Osteoblast (primary cell): ENCODE data around the gene GNG12. TPM values are rescaled to one million over a fixed set of nuclear protein-coding genes. Genes with fewer than 3 reads are reported as not detected.

ENCODE experiments used
- DNase-seq: peaks from one replicate; pipeline ENCODE4 v3.0.0; 2011; ENCODE audit warnings: low spot score, mixed read lengths; ENCODE audit not compliant: insufficient read length; ENCODE audit errors: missing footprints
- H2AFZ ChIP-seq: 2 replicates; pipeline ENCODE4 v1.6.0; 2011; ENCODE audit warnings: mild to moderate bottlenecking, low read length
- H3K27ac ChIP-seq: 2 replicates; pipeline ENCODE4 v1.5.1; 2011; ENCODE audit warnings: mild to moderate bottlenecking, low read depth, low read length, moderate library complexity
- H3K27me3 ChIP-seq: 2 replicates; pipeline ENCODE4 v1.6.0; 2012; ENCODE audit warnings: mild to moderate bottlenecking, control low read depth, inconsistent platforms, low read length, moderate library complexity; ENCODE audit not compliant: insufficient read depth
- H3K36me3 ChIP-seq: 2 replicates; pipeline ENCODE4 v1.5.1; 2011; ENCODE audit warnings: mild to moderate bottlenecking, low read length, control low read depth, moderate library complexity; ENCODE audit not compliant: insufficient read depth
- H3K4me1 ChIP-seq: 2 replicates; pipeline ENCODE4 v1.5.1; 2011; ENCODE audit warnings: mild to moderate bottlenecking, low read length, control low read depth, moderate library complexity; ENCODE audit not compliant: insufficient read depth
- H3K4me2 ChIP-seq: 2 replicates; pipeline ENCODE4 v1.6.0; 2011; ENCODE audit warnings: mild to moderate bottlenecking, low read length; ENCODE audit not compliant: insufficient read depth
- H3K4me3 ChIP-seq: fragments of 200-600 bp; sonication (generic); 3 replicates; pipeline ENCODE4 v1.5.1; 2012; ENCODE audit warnings: mild to moderate bottlenecking, low read length, inconsistent platforms; ENCODE audit not compliant: insufficient read depth
- H3K79me2 ChIP-seq: 2 replicates; pipeline ENCODE4 v1.6.0; 2012; ENCODE audit warnings: mild to moderate bottlenecking, low read length, control low read depth, inconsistent platforms; ENCODE audit not compliant: insufficient read depth
- H3K9me3 ChIP-seq: 2 replicates; pipeline ENCODE4 v1.5.1; 2011; ENCODE audit warnings: low read depth, low read length, control low read depth
- H4K20me1 ChIP-seq: 2 replicates; pipeline ENCODE4 v1.6.0; 2012; ENCODE audit warnings: mild to moderate bottlenecking, low read length, control low read depth; ENCODE audit not compliant: insufficient read depth
- total RNA-seq: library from RNA; depleted of rRNA; stranded (reverse); fragments of >200 nt; gene quantifications from 2 replicates; pipeline ENCODE4 v1.2.3, GENCODE V29; 2012
- TF ChIP-seq, protein P1 (sequence below): IDR thresholded peaks from 2 replicates; pipeline ENCODE4 v1.5.1; 2011; ENCODE audit warnings: mild to moderate bottlenecking, low read depth, low read length, moderate library complexity; ENCODE audit errors: extremely low read depth

Gene GNG12
- total RNA-seq, result 204 and 219 TPM in 2 replicates

DNA sequence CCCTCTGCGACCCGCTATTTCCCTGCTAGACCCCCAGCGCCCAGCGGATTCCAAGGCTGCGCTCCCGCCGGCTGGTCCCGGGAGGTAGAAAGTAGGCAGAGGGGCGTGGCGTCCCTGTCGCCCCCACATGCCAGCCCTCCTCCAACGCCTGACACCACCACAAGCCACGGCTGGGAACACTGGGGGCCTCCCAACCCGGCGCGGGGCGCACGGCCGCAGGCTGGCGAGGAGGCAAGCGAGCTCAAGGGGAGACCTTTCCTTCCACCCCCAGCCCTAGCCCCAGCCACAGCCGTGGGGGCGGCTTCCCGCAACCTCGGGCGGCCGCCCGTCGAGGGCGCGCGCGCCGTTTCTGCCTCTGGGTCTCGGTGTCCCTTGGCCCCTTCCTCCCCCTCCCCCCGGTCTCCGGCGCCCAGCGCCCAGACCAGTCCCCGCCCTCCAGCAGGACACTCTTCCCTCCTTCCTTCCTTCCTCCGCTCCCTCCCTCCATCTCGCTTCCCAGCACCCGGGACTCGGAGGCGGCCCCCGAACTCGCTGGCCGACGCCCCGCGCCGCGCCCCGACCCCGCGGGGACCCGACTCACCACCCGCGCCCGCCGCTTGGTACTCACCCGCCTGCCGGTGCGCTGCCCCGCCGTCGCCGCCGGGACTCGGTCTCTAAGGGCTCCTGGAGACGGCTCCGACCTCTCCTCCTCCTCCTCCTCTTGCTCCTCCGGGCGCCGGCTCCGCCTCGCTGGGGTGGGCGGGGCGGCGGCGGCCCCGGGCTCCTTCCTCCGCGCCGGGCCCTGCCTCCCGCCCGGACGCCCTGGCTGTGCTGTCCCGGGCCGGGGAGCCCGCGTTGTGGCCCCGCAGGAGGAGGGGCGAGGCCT is at the start of gene GNG12:
Gene GNG12, minus strand, starts transcription at position 731 of the 865 bp plus-strand sequence. CDS start 125,781 bp downstream, outside the sequence.
- Histone ChIP-seq H3K4me3 (peak within 1 kb of the TSS; percentile 85), H3K9me3 (no peaks in the 10 kb centered on the region), H3K4me1 (peaks cover 49% of the 10 kb centered on the region), H3K4me2 (peak within 1 kb of the TSS; percentile 92), H3K27me3 (no peaks in the 10 kb centered on the region), H3K27ac (peak within 1 kb of the TSS; percentile 90), H2AFZ (peak within 1 kb of the TSS; percentile 83), H3K36me3 (peaks cover 18% of the 10 kb centered on the region), H4K20me1 (peaks cover 9% of the 10 kb centered on the region), H3K79me2 (peaks cover 50% of the 10 kb centered on the region)
- TF ChIP-seq, protein P1, sequence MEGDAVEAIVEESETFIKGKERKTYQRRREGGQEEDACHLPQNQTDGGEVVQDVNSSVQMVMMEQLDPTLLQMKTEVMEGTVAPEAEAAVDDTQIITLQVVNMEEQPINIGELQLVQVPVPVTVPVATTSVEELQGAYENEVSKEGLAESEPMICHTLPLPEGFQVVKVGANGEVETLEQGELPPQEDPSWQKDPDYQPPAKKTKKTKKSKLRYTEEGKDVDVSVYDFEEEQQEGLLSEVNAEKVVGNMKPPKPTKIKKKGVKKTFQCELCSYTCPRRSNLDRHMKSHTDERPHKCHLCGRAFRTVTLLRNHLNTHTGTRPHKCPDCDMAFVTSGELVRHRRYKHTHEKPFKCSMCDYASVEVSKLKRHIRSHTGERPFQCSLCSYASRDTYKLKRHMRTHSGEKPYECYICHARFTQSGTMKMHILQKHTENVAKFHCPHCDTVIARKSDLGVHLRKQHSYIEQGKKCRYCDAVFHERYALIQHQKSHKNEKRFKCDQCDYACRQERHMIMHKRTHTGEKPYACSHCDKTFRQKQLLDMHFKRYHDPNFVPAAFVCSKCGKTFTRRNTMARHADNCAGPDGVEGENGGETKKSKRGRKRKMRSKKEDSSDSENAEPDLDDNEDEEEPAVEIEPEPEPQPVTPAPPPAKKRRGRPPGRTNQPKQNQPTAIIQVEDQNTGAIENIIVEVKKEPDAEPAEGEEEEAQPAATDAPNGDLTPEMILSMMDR, result no peak
- peak; percentile 93 for DNase-seq

DNA sequence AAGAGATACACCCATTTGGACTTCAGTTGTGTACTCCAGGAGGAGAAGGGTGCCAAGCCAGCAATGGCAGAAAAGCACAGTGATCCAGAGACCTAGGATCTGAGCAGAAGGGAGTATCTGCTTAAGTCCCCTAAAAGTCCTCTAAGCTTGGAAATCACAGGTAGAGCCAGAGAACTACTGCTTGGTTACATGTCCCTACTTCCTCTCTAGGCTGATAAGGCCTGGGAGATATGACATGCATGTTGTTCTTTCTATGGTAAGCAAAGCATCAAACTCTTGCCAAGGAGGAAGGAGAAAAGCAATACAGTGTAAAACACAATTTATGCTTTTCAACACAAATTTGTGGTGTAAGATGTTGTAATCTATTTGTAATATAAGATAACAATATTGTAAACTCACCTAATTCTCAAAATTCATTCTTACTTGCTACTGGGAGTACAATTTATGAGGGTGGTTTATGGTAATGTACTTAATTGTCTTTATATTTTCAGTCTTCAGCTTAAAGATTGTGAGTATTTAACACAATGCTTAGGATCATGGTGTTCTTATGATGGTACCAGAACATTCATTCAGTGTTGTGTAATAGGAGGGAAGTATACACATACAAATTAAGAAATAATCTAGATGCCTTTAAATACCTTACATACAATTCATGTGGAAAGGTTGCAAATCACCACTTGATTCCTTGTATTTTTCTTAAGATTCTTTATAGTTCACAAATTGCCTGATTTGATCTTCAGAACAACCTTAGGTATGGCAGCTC is 49.1 kb upstream of the GNG12 start:
- peaks cover 17% of the 10 kb centered on the region for H3K4me1 ChIP-seq
- H3K36me3 ChIP-seq, result no peaks in the 10 kb centered on the region
- no peaks in the 10 kb centered on the region for H3K27me3 ChIP-seq
- H4K20me1 ChIP-seq, result no peaks in the 10 kb centered on the region
- no peak overlapping the region for H2AFZ ChIP-seq
- TF ChIP-seq, protein P1, result no peak
- DNase-seq, result no peak
- no peak overlapping the region for H3K4me3 ChIP-seq
- no peaks in the 10 kb centered on the region for H3K79me2 ChIP-seq
- H3K9me3 ChIP-seq, result no peaks in the 10 kb centered on the region
- no peak overlapping the region for H3K27ac ChIP-seq
- no peak overlapping the region for H3K4me2 ChIP-seq

DNA sequence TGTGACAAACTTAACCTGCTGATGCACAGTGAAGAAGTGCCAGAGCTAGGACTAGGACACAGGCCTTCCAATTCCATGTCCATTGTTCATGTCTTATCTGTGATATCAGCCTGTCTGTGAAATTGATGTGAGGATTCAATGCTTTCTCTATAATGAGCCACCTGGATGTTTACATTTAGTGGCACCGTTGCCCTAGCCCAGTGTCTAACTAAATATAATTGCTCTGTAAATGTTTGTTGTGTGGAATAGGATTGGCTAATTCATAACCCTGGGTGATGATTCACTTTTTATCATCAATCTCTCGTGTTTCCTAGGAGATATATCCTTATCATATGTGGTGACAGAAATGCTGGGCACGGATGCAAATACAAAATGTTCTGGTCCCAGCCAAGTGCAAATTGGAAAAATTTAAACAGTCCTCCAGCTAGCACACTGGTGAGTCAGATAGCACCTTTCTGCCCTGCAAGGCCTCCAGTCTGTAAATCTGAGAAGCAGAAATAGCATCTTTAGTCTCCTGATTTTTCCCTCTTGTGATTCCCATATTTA is 46.9 kb upstream of the GNG12 start:
- TF ChIP-seq, protein P1, result no peak
- Histone ChIP-seq H3K27me3 (no peaks in the 10 kb centered on the region), H3K36me3 (no peaks in the 10 kb centered on the region), H3K4me1 (peaks cover 17% of the 10 kb centered on the region), H3K4me2 (no peak overlapping the region), H3K9me3 (no peaks in the 10 kb centered on the region), H4K20me1 (no peaks in the 10 kb centered on the region), H3K27ac (peak overlapping the region; percentile 37), H3K4me3 (no peak overlapping the region), H3K79me2 (no peaks in the 10 kb centered on the region), H2AFZ (no peak overlapping the region)
- DNase-seq, result peak; percentile 62
